WERI-Rb-1 (cell line): ENCODE results near the gene CSGALNACT2.
A peak's percentile ranks its signal among the peaks of the same experiment; 100 is the strongest.

Experiments used
- DNase-seq: peaks from one replicate; pipeline ENCODE4 v3.0.0-alpha.2; 2020
- H3K27ac ChIP-seq: fragments of 250-450 bp; sonication (Bioruptor Pico); 2 replicates; pipeline ENCODE4 v1.5.1; 2020; ENCODE audit warnings: mild to moderate bottlenecking, moderate library complexity
- H3K27me3 ChIP-seq: fragments of 250-450 bp; sonication (Bioruptor Pico); 2 replicates; pipeline ENCODE4 v1.5.1; 2021; ENCODE audit warnings: mild to moderate bottlenecking, low read depth, moderate library complexity; ENCODE audit not compliant: insufficient read depth, severe bottlenecking
- H3K36me3 ChIP-seq: fragments of 250-450 bp; sonication (Bioruptor Pico); 2 replicates; pipeline ENCODE4 v1.5.1; 2020; ENCODE audit warnings: mild to moderate bottlenecking, moderate library complexity
- H3K4me3 ChIP-seq: 2 replicates; pipeline ENCODE4 v1.5.1; 2011; ENCODE audit warnings: low read depth, mild to moderate bottlenecking, control low read depth, low read length
- H3K9me3 ChIP-seq: fragments of 250-450 bp; sonication (Bioruptor Pico); 2 replicates; pipeline ENCODE4 v1.5.1; 2021; ENCODE audit warnings: mild to moderate bottlenecking, moderate library complexity; ENCODE audit not compliant: severe bottlenecking
- CTCF ChIP-seq: IDR thresholded peaks from 2 replicates; pipeline ENCODE4 v1.5.1; 2011; ENCODE audit warnings: low read depth, mild to moderate bottlenecking, control low read depth, inconsistent platforms, low read length

Gene CSGALNACT2

GRCh38 chr10:43227911-43228782 is 89.9 kb downstream of the CSGALNACT2 start:
- Histone ChIP-seq H3K27ac (no peak overlapping the region), H3K9me3 (no peaks in the 10 kb centered on the region), H3K36me3 (no peaks in the 10 kb centered on the region), H3K4me3 (no peak overlapping the region), H3K27me3 (peaks cover 18% of the 10 kb centered on the region)
- peak; percentile 5 for DNase-seq
- TF ChIP-seq CTCF, result no peak

DNA sequence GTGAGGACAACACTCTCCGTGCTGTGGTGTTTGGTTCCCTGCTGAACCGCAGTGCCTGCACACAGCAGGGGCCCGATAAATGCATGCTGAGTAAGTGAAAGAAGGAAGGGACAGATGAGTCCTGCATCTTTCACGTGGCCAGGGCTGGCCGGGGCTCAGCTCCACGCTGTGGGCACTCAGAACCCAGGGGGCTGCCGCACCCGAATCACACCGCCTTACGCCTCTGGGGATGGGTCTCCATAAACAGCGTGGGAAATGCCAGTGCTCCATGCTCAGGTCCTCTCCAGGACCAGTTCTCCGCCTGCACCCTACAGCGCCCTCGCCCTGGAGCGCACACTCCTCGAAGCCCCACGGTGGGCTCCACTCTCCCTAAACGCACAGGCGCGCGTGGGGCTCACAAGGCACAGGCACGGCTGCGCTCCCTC is 90.5 kb downstream of the CSGALNACT2 start:
- H3K4me3 ChIP-seq, result peak overlapping the region; percentile 55
- no peak for TF ChIP-seq CTCF
- no peaks in the 10 kb centered on the region for H3K36me3 ChIP-seq
- DNase-seq, result no peak
- H3K27ac ChIP-seq, result no peak overlapping the region
- H3K27me3 ChIP-seq, result peaks cover 18% of the 10 kb centered on the region
- H3K9me3 ChIP-seq, result no peaks in the 10 kb centered on the region

- peak overlapping the region; percentile 55 for H3K4me3 ChIP-seq
- no peak overlapping the region for H3K27ac ChIP-seq
- TF ChIP-seq CTCF, result peak; percentile 43; the same call in 1 of the 2 replicates
- DNase-seq, result peak; percentile 48
- H3K36me3 ChIP-seq, result no peaks in the 10 kb centered on the region
- peaks cover 18% of the 10 kb centered on the region for H3K27me3 ChIP-seq
- H3K9me3 ChIP-seq, result no peaks in the 10 kb centered on the region
These were observed 91.2 kb downstream of the CSGALNACT2 start for GRCh38 chr10:43229208-43230061.

- peak; percentile 9 for DNase-seq
- H3K27ac ChIP-seq, result no peak overlapping the region
- H3K27me3 ChIP-seq, result peaks cover 18% of the 10 kb centered on the region
- no peaks in the 10 kb centered on the region for H3K9me3 ChIP-seq
- H3K36me3 ChIP-seq, result no peaks in the 10 kb centered on the region
- TF ChIP-seq CTCF, result peak; percentile 43; the same call in 1 of the 2 replicates
- peak overlapping the region; percentile 55; the same call in 1 of the 2 replicates for H3K4me3 ChIP-seq
These were observed 92.1 kb downstream of the CSGALNACT2 start for GRCh38 chr10:43230101-43230908.

- Histone ChIP-seq H3K36me3 (no peaks in the 10 kb centered on the region), H3K27me3 (peaks cover 18% of the 10 kb centered on the region), H3K27ac (no peak overlapping the region), H3K4me3 (no peak overlapping the region), H3K9me3 (no peaks in the 10 kb centered on the region)
- TF ChIP-seq CTCF, result no peak
- DNase-seq, result peak; percentile 3
These were observed 92.8 kb downstream of the CSGALNACT2 start for GRCh38 chr10:43230909-43231522.
